HG03064 (cell line): ENCODE data around the gene GFRA1.
"Not testable (repeated sequence)": the region's sequence is repeated elsewhere in the genome, so short reads cannot be mapped to it uniquely, and the experiment has no call there.

Experiments
- ATAC-seq: cut with Tn5 transposase; IDR thresholded peaks from one replicate; pipeline ENCODE4 v1.9.1; 2021; ENCODE audit warnings: low read depth; ENCODE audit not compliant: unreplicated experiment

GFRA1 gene

GRCh38 chr10:116045366-116046356 is 227.3 kb downstream of the GFRA1 start:
- no peak for ATAC-seq

DNA sequence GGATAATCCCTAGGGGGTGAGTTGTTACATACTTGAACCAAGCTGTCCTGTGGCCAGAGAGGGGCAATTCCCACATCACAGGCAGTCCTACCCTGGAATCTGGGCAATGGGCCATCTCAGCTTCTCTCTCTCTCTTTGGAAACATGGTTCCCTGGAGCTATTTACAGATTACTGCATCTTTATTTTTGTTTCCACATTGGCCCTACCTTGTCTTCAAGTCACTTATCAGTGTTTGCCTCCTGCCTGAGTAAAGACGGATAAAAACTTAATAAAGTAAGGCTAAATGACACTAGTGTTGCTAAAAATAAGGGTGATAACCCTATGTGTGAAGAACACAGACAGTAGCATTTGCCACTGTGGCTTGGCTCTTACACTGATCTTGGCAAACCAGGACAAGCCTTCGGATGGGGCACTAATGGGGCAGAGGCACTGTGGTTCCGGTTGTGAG is 228.2 kb downstream of the GFRA1 start:
- no peak for ATAC-seq

GRCh38 chr10:116043861-116044260 is 229.1 kb downstream of the GFRA1 start:
- ATAC-seq = no peak

DNA sequence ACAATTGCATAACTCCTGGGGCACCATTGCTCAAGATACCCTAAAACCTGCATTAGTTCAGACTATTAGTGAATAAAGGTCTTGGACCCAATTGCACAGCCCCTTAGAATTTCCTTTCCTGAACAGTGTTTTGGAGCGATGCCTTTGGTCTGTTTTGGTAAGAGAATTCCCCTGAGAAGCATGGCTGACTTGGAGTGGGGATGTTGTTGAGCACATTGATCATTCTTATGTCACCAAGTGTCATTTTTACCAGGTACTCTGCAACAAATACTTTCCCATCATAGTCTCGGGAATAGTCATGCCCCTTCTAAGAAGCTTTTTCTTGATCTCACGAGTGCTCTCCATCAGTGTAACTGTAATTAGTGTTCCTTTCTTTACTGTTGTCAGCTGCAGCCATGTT is 229.7 kb downstream of the GFRA1 start:
- ATAC-seq = no peak

- ATAC-seq = no peak
Observed at GRCh38 chr10:116041948-116042347, 231.1 kb downstream of the GFRA1 start.

- ATAC-seq = no peak
Observed at GRCh38 chr10:116039612-116040011, 233.4 kb downstream of the GFRA1 start.

GRCh38 chr10:116038259-116038658 is 234.7 kb downstream of the GFRA1 start:
- ATAC-seq = no peak

DNA sequence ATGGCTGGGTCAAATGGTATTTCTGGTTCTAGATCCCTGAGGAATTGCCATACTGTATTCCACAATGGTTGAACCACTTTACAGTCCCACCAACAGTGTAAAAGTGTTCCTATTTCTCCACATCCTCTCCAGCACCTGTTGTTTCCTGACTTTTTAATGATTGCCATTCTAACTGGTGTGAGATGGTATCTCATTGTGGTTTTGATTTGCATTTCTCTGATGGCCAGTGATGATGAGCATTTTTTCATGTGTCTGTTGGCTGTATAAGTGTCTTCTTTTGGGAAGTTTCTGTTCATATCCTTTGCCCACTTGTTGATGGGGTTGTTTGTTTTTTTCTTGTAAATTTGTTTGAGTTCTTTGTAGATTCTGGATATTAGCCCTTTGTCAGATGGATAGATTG is 237.6 kb downstream of the GFRA1 start:
- ATAC-seq = not testable (repeated sequence)

GRCh38 chr10:116030576-116030975 is 242.4 kb downstream of the GFRA1 start:
- ATAC-seq = no peak

- ATAC-seq = no peak
Observed at GRCh38 chr10:116029826-116030225, 243.2 kb downstream of the GFRA1 start.

GRCh38 chr10:116027355-116027754 is 245.7 kb downstream of the GFRA1 start:
- no peak for ATAC-seq

- no peak for ATAC-seq
Observed at GRCh38 chr10:116026725-116027124, 246.3 kb downstream of the GFRA1 start.

DNA sequence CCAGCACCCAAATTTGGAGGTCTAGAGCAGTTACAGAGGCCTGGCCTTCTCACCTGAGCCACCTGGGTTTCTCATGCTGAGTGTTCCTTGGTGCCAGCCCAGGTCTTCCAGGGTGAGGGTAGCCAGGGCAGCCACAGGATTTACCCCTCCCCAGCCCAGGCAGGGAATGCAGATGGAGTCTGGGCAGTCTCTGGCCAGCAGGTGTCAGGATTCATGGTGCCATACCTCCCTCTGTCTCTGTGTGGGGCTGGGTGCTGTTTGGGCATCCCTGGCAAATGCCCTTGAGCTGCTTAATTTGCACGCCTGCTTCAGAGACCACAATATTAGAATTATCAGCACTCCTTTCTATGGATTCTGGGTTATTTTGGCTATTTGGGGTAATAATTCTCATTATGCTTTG is 246.7 kb downstream of the GFRA1 start:
- no peak for ATAC-seq

DNA sequence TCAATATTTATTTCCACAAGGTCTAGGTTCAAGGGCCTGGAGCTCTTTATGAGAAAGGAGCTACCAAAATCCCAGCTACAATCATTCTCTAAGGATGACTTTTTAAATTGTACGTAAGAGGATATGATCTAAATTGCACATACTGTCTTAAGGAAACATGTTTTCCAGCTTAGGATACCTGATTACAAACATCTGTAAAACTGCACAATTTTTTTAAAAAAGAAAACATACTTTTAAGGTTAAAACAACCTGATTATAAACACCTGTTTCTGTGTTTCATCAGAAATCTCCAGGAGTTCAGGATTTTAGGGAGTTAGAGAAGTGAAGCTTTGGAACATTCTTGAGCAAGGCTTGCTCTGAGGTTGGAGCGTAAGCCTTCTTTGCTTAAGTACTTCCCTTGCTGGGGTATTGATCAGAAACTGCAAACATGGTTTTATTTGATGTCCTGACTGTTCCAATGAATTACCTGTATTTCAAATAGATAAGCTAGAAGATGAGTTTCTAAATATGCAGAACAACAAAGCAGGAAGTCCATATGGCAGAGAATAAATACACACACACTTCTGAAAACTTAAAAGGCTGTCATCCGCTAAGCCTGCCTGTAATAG is 248.6 kb downstream of the GFRA1 start:
- no peak for ATAC-seq

- no peak for ATAC-seq
Observed at GRCh38 chr10:116017405-116017804, 255.6 kb downstream of the GFRA1 start.

DNA sequence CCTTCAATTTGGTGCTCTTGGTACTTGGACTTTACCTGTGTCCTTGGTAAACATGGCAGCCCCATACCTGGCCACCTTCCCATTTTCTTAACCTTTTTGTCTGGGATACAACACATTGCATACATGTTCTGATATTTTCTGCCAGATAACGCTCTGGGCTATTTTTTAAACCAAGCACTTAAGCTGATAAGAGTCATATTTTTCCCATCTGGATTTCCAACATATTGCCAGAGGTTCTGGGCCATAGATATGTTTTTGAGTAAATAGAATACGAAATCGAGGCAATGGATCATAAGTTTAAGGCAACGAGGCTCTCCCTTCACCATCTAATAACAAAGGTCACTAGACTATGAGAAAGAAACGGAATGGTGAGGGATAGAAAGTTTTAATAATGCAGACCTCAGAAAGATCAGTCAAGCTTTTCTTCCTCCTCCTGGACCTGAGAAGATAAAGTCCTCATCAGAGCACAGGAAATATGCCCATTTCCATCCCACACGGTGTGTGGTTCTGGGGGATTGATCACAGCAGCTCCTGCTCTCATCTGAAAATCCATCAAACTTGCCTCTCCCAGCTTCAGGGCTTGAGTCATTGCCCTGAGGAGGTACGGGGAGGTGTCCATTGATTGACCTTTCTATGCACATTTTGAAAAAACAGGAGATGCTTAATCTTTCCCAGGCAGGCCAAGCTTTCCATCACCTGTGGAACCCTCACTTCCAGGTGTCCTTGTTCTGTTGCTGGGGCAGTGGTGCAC is 257.2 kb downstream of the GFRA1 start:
- no peak for ATAC-seq

DNA sequence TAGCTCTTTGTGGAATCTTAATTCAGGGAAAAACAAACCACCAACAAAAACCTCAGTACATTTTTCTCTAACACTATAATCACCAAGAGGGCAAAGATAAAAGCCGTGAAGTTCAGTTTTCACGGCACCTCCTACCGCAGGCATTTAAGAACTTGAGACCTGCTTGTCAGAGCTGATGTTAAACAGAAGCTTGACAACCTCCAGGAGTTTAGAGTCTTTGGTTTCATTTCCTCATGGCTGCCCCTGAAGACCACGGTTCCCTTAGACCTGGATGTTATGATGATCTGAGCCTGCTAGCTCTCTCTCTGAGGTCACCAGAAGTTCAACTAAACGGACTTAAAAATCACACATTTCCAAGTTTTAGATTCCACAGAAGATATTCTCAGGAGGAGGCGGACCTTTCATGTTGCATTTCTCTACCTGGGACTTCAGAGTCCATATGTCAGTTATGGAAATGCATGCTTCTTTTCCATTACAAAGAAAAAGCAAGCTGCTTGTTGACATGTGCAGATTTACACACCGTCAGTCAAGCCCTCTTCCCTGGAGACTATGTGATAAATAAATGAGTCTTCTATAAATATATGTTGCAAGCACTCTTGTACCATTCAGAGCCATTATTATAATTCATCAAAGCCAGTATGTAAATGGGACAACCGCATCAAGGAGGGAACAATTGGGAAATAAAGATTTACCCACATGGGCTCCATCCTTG is 258.0 kb downstream of the GFRA1 start:
- ATAC-seq = no peak

DNA sequence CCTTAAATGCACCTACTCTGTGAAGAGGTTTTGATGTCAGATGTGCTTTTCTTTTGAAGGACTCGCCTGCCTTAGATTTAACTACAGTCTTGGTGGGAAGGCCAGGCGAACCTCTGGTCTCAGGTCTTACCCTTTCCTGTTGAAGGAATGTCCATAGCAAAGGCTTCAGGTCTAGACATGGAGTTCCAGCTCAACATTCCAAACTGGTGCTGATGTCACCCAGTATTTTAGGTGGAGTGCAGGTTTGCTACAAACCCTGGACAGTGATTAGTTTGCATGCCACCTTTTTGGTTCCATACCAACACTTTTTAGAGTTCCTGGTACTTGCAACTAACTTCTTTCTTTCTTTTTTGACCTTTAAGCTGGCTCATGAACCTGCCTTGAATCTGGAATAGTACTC is 258.7 kb downstream of the GFRA1 start:
- no peak for ATAC-seq

GRCh38 chr10:116011929-116012328 is 261.1 kb downstream of the GFRA1 start:
- ATAC-seq = no peak

- ATAC-seq = no peak
Observed at GRCh38 chr10:116007256-116007891, 265.6 kb downstream of the GFRA1 start.
